ENCODE results near the gene CBFA2T2.
A peak's percentile ranks its signal among the peaks of the same experiment; 100 is the strongest.

The CBFA2T2 gene

DNA sequence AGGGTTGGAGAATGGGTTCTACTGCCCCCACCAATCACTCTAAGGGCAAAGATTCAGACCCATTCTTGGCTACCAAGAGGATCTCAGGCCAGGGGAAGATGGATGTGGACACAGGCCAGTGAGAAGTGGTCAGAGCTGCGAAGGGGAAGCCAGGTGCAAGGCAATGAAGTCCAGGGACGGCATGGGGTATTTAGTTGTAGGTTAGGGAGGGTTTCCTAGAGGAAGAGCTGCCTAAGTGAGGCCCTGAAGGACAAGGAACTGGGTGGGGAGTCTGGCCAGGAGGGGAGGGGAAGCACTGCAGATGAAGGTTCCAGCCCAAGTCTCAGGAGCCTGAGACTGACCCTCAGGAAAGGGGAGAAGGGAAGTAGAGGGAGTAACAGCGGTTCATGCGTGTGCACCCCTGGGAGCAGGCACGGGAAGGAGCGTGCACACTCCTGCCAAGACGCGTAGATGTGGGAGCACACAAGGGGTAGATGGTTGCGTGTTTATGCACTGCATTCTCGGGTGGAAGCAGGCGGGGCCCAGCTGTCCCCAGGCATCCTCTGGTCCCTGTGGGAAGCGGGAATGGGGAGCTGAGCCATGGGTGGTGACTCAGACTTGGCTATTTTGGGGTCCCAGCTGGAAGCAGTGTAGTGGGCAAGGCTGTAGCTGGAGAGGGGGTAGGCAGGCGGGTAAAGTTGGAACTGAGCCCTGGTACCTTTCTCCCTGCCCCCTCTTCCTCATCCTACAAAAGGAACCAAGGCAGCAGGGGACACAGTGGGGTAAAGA, 180.2 kb downstream of the CBFA2T2 start:
- no peak for DNase-seq

DNA sequence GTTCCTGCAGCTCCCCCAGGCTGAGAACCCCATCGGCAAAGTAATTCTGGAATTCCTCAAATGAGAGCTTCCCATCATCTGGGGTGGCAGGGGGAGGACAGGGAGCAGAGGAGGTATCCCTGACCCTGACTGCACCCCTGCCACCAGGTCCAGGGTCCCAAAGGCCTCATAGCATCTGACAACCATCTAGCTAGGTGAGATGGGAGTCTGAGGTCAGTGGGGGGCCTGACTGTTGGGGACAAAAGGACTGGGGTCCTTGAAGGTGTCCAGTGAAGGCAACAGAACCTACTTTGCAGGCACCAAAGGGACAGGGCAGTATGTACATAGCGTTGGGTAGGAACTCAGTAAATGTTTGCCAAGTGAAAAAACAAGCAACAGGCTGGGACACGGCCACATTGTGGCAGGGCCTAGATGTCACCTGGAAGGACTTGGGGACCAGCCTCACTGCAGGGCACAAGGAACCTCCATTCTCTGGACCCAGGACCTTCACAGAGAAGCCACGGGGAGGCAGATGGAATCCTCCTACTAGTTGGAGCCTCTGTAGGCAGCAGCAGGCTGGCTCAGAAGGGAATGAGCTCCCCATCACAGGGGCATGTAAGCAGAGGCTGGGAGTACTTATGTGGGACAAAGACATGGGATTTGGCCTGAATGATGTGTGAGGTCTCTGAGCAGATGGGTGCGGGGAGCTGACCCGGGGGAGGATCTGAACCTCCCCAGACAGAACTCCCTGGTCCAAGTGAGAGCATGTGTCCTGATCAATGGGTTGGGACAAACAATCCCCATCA, 181.0 kb downstream of the CBFA2T2 start:
- no peak for DNase-seq

DNA sequence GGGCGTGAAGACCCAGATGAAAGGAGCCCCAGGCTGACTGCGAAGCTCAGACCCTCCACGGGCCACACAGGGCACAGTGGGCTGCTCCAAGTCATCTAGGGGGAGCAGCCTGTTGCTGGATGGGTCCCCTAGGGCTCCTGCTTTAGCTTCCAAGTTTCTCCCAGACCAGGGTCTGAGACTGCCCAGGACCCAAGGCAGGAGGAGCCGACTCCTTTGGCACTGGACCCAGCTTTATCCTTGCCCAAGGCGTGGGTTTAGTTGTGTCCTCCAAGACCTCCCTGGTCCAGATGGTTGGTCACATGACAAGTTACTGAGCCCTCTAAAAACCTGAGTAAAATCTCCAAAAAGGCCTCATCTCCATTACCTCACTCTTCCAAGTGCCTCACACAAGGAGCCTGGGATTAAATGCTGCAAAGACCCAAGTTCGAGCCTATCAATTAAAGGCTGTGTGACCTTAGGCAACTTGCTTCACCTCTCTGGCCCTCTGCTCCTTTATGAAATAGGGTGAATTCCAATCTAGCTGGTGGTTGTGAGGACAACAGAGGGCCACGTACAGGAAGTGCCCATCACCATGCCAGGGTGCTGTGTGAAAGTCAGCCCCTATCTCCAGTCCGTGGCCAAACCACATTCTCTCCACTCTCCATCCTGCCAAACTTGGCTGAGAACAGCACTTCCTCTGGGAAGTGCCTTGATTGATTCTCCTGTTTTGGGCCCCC, 181.8 kb downstream of the CBFA2T2 start:
- DNase-seq: no peak

DNA sequence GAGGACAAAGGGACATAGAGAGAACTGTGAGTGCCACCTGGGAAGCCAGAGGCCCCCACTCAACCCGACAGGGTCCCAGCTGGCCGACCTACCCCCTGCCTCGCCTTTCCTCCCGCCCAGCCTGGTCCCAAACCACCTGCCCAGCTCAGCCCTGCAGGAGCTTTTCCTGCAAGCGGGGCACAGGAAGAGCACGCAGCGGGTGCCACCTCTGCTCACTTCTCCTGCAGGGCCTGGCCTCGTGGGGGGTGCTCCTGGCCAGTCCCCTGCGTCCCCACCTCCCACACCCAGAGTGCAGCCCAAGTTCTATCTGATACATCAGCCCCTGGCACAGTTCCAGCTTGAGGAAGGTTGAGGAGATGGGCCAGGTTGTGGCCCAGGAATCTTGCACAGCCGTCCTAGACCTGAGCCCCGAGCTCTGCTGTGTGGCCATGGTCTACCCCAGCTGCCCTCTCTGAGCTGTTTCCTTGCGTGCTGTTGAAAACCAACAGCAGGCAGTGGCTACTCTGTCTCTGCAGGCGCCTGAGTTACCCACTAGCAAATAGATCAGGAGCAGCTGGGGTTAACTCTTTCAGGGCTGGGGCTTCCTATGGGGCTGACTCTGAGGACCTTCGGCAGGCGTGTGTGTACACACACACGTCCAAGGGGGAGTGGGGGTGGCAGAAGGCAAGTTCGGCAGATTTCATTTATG, 182.7 kb downstream of the CBFA2T2 start:
- DNase-seq: no peak

DNA sequence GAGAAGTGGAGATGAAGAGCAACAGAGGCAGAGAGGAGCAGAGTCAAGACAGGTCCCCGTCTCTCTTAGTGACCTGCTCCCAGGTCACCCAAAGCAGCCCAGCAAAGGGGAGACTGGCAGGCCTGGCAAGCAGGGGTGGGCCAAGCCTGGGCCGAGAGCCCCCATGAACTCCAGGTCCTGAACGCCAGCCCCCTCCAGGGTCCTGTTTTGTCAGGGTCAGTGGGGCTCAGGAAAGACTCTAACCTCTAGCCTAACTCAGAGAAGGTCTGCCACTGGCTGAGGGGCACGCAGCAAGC, 183.2 kb downstream of the CBFA2T2 start:
- DNase-seq: no peak

DNA sequence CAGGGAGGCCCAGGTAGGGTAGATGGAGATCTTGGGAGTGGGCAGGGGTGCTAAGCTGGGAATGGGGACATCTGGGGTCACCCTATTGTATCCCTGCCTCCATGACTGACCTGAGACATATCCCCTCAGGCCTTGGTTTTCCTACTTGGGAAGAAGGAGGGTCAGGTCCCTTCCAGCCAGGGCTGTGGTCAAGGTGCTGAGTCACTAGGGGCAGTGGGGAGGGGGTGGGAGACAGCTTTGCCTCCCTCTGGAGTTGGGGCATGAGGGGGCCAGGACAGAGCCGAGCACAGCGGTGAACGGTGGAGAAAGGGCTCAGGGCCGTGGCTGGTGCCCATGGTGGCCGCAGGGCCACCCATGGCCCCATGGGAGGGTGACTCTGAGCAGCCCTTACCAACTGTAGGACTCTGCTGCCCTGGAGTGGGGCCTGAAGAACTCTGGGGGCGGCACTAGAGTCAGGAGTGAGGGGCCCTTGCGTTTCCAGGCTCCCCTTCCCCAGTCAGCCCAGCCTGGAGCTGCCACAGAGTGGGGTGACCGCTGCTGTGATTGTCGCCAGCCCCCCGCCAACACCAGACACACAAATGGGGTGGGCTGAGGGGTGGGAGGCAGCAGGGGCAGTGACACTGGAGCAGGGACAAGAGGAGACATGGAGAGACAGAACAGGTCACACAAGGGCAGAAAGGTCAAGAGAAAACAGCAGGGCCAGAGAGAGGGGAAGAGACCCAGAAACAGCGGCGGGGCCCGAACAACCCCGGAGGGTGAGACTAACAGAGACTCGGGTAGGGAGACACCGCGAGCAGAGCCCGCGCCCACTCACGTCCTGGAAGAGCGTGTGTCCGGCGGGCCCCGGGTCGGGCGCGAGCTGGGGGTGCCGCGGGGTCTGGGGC, 183.8 kb downstream of the CBFA2T2 start:
- DNase-seq: no peak

DNA sequence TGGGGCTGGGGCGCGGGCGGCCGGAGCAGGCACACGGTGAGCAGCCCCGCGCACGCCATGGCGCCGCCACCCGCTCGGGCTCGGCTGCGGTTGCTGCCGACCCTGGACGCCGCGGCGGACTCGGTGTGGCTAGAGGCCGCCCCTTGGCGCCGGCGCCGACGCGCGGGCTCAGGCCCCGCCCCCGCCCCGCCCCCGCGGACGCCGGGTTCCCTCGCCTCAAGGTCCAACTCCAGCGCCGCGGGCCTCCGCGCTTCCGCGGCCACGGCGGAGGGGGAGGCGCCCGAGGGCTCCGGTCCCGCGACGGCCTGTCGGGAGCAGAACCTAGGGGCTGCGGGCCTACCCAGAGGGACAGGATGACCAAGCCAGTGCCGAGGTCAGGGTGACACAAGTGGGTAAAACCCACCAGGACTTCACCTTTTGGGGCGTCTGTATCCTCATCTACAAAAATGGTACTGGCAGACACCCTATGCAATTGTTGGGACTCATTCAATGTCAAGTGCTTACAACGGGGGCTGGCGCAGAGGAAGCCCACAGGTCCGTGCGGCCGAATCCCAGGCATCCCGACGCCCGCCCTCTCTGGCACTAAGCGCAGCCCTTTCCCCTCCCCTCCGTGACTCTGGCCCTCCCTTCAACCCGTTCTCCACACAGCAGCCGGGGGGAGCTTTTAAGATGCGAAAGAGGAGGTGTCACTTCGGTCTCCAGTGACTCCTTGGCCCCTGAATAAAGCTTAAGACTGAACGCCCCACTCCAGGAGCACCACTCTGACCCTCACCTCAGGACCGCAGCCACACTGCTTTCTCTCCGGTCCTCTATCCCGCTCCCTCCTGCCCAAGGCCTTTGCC, 184.6 kb downstream of the CBFA2T2 start, which contains the start of gene NECAB3:
Gene NECAB3 (minus strand): TSS at position 135 of the 842 bp plus-strand sequence. CDS start 76 bp downstream, at position 59.
- DNase-seq: peak; percentile 73

DNA sequence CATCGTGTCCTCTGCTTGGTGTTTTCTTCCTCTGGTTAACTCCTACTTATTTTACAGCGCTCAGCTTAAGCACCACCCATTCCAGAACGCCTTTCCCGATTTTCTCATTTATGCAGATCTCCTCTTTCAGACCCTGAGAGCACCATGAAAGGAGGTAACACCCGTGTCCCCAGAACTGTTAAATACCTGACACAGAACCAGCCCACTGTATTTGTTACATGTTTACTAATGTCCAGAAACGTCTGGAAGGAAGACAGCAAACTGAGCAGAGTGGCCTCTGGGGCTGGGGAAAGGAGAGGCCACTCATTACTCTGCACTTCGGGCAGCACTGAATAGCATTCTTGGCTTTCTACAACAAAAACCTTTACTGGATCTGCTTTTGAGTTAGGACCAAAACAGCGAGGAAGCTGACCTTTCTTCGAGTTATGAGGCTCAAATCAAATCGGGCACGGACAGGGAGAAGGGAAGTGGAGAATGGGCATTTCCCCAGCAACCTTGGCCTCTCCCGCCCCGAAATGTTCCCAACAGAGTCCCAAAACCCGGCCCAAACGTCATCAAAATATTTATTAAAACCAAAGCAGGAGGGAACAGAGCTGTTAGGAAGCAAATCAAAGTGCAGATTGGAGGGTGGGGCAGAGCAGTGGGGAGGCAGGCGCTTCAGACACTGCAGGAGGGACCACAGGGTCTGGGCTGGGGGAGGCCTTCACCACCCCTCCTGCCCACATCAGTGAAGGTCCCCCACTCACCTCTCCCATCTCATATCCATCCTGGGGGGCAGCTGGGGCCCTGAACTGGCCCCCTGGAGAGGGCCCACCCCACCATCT, 185.5 kb downstream of the CBFA2T2 start:
- no peak for DNase-seq

DNA sequence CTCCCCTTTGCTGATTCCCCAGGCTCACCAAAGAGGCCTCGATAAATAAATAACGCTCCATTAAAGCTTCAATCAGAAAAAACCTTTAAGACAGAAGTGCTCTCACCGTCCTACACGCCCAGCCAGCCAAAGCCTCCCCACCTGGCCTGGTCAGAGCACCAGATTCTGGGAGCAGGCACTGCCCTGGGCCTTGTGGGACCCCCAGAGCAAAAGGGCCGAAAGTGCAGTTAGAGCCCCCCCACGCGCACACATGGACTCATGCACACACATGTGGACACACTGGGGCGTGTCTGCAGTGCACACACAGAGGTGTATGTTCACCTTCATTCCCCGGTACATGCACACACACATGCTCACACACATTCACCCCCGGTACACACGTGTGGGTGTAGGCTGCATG, 186.2 kb downstream of the CBFA2T2 start:
- no peak for DNase-seq

DNA sequence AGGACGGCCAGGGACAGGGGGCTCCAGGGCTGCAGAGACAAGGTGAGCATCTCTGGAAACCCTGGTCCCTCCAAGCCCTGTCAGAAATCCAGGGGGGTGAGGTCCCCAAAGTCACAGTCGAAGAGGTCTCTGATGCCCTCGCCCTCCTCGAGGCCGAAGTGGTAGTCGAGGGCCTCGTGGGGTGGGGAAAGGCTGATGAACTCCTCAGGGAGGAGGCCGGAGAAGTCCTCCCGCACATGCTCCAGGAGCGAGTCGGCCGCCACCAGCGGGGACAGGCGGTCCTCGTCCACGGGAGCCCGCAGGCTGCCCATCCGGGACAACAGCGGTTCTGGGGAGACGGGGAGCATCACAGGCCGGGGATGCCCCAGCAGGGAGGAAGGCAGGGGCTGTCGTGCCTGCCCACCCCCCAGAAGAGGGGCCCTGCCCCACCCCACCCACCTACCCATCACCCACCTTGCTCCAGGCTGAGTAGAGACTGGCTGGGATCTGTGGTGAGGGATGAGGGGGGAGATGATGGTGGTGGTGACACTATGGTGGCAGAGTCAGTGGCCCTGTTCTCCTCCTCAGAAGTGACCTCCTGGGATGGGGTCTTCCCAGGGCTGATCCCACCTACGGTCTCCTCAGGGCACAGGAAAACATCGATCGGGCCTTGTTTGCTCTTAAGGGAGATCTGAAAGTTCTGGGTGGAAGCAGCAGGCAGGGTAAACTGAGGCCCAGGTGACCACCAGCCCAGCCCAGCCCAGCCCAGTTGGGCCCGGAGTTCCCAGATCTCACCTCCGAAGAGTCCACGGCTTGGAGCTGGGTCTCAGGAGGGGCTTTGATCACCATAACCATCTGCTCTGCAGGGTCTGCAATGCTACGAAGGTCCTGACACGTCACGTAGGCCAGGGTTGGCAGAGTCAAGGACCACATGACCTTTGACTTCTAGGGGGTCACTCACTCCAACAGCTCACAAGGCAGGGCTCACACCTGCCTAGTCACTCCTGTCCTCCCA, 187.1 kb downstream of the CBFA2T2 start:
- no peak for DNase-seq

DNA sequence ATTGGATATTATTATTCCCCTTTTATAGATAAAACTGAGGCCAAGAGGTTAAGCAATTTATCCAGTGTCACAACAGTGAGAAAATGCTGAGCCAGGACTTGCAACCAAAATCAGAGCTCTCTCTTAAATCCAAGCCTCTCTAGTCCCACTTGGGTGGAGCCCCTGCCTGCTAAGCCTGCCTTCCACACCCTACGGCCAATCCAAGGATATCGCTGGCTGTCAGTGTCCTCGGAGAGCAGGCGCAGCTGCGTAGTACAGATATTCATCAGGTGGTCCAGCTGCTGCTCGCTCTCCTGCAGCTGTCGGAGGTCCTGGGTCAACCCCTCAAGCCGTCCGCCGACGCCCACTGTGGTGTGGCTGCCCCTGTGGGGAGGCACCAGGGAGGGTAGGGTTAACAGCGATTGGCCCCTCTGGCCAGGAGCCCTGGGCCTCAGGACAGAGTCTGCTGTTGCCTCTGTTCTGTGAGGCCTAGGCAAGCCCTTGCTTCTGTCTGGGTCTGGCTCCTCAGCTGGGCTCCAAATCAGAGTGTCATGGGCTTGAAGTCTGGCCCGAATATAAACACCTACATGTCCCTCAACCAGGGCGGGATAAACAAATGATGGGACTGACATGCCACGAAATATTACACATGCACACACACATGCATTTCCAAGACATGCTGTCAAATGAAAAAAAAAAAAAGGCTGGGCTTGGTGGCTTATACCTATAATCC, 188.3 kb downstream of the CBFA2T2 start:
- no peak for DNase-seq

DNA sequence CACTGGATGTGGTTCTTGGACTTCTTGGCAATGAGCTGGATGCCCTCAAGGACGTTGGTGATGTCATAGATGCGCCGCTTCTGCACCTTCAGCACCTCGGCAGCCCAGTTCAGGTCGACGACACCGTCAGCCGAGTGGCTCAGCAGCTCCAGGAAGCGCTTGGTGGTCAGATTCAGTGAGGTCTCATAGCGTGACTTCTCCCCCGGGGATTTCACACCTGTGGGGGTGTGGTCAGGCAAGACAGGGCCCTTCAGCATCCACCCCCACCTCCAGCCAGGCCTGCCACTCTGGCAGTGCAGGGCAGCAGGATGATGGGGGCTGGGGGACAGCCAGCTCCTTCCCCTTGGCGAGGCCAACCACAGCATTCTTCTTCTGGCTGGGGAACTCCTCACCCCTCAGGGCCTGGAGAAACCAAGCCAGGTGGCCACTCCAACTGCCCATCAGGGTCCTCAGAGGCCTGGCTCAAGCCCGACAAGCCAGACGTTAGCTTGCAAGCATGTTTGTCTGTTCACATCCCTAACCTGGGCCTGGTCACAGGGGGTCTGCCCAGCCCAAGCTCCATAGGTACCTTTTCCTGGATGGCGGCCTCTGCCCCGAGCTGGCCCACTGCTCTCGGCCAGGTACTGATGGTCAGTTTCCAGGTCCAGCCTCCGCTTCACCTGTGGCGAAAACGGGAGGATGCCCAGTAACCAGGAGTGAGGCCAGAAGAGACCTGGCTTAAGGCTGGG, 190.0 kb downstream of the CBFA2T2 start:
- no peak for DNase-seq

DNA sequence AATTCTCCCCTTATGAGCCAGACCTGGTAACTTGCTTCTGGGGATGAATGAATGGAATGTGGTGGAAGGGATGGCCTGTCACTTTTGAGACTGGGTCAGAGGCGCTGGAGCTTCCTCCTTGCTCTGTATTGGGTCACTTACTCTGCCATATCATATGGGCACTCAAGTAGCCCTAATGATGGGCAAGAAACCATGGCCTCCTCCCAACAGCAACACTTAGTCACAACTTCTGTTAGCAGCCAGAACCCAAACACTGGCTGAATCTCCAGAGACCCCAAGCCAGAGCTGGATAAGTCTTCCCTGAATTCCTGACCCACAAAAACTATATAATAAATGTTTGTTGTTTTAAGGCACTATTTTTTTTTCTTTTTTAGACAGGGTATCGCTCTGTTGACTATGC, 190.8 kb downstream of the CBFA2T2 start:
- DNase-seq: no peak

DNA sequence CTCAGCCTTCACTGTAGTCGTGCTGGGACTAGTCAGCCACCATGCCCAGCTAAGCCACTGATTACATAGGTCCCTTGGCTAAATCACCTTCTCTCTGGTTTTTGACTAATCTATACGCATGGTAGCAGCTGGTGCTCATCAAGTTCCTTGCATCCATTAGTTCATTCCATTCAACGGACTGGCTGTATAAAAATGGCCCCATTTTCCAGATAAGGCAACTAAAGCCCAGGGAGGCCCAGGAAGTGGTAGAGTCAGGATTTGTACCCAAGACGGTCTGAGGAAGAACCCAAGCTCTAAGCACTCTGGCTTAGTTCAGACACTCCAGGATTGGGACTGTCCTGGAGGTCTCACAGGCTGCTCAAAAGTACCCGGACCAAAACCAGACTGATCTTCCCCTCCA, 191.4 kb downstream of the CBFA2T2 start:
- DNase-seq: no peak

DNA sequence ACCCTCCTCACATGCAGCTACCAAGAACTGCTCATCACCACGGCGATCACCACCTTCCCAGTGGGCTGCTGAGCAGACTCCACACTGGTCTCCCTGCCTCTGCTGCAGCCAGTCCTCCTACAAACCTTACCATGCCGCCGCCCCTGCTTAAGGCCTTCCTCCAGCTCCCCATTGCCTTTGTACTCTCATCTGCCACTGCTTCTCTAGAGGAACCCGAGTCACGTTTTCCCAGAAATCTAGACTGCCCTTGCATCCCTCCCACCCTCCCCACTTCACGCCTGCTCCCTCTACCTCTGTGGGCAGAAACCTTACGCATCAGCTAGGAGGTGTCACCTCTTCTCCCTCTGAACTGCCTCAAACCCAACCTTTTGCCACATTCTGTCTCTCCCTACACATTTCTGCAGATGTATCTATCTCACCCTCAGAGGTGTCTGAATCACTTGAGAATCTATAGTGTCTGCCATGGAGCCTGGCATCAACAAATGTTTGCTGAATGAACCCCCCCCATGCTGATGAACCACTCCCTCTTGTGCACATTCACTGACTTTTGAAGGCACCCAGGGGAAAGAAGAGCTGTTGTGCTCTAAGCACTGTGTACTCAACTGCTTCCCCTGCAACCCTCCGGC, 191.9 kb downstream of the CBFA2T2 start:
- DNase-seq: no peak

DNA sequence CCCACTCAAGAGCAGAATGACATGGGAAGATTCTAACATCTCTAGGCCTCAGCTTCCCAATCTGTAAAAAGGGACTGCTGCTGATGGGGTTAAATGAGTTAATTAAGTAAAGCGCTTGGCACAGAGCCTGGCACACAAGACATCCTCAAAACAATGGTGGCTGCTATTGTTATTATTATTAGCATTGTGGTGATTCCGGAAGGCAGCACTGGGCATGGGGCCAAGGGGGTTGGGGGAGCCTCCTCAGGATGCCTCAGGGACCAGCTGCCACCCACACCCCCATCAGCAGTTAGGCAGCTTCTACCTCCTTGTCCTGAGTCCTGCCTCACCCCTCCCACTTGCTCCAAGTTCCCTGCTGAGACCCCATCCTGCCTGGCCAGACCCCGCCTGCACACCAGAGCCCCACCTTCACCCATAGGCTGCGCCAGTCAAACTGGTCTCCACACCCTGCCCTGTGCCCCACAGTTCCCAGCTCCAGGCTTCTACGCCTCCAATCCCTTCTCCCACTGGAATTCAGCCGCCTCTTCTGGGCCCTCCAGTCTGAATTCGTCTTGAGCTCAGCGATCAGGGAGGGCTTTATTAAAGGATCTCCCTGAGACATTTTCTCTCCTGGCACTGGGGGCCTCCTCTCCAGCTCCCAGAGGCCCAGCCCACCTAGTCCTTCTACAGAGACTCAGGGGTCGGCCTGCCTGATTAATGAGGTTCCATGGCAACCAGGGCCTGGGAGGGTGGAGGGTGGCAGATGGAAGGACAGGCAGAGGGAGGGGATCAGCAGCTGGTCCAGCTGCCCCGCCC, 194.8 kb downstream of the CBFA2T2 start:
- no peak for DNase-seq

All from HCEC 1CT (cell line).